Panc1 (cell line): ENCODE measurements around the gene HEATR5A.

Experiments
- POLR2AphosphoS5 ChIP-seq: IDR thresholded peaks from 2 replicates; pipeline ENCODE4 v1.6.1; 2012; ENCODE audit warnings: mild to moderate bottlenecking, low read depth, low read length, moderate library complexity
- SIN3A ChIP-seq: IDR thresholded peaks from 2 replicates; pipeline ENCODE4 v1.6.1; 2012; ENCODE audit warnings: low read depth, mild to moderate bottlenecking, low read length, moderate library complexity, borderline replicate concordance; ENCODE audit not compliant: insufficient read depth
- TCF7L2 ChIP-seq: IDR thresholded peaks from 2 replicates; pipeline ENCODE4 v1.6.1; 2011; ENCODE audit warnings: mild to moderate bottlenecking, low read depth, low read length, inconsistent platforms
- TF ChIP-seq, protein P1 (sequence below): fragments of 450-650 bp; IDR thresholded peaks from 2 replicates; pipeline ENCODE4 v1.5.1; 2017; ENCODE audit warnings: mild to moderate bottlenecking
- TF ChIP-seq, protein P2 (sequence below), 2 experiments: IDR thresholded peaks; 2 replicates each; pipeline ENCODE4 v1.6.1; 2011 to 2012; ENCODE audit warnings: low read depth in 2 of 2, control low read depth in 1 of 2, low read length in 1 of 2, mild to moderate bottlenecking in 1 of 2, moderate library complexity in 1 of 2; ENCODE audit not compliant: insufficient read depth in 1 of 2

DNA sequence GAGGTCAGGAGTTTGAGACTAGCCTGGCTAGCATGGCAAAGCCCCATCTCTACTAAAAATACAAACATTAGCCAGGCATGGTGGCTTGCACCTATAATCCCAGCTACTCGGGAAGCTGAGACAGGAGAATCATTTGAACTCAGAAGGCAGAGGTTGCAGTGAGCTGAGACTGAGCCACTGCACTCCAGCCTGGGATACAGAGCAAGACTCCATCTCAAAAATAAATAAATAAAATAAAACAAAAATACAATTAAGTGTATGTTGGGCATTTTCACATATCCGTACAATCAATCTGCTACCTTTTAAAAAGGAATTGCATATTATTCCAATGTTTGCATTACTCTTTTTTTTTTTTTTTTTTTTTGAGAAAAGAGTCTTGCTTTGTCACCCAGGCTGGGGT is 165.1 kb downstream of the HEATR5A start:
- TF ChIP-seq, protein P1, sequence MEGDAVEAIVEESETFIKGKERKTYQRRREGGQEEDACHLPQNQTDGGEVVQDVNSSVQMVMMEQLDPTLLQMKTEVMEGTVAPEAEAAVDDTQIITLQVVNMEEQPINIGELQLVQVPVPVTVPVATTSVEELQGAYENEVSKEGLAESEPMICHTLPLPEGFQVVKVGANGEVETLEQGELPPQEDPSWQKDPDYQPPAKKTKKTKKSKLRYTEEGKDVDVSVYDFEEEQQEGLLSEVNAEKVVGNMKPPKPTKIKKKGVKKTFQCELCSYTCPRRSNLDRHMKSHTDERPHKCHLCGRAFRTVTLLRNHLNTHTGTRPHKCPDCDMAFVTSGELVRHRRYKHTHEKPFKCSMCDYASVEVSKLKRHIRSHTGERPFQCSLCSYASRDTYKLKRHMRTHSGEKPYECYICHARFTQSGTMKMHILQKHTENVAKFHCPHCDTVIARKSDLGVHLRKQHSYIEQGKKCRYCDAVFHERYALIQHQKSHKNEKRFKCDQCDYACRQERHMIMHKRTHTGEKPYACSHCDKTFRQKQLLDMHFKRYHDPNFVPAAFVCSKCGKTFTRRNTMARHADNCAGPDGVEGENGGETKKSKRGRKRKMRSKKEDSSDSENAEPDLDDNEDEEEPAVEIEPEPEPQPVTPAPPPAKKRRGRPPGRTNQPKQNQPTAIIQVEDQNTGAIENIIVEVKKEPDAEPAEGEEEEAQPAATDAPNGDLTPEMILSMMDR = no peak
- TF ChIP-seq TCF7L2 (no peak), POLR2AphosphoS5 (no peak), SIN3A (no peak)
- TF ChIP-seq, protein P2, sequence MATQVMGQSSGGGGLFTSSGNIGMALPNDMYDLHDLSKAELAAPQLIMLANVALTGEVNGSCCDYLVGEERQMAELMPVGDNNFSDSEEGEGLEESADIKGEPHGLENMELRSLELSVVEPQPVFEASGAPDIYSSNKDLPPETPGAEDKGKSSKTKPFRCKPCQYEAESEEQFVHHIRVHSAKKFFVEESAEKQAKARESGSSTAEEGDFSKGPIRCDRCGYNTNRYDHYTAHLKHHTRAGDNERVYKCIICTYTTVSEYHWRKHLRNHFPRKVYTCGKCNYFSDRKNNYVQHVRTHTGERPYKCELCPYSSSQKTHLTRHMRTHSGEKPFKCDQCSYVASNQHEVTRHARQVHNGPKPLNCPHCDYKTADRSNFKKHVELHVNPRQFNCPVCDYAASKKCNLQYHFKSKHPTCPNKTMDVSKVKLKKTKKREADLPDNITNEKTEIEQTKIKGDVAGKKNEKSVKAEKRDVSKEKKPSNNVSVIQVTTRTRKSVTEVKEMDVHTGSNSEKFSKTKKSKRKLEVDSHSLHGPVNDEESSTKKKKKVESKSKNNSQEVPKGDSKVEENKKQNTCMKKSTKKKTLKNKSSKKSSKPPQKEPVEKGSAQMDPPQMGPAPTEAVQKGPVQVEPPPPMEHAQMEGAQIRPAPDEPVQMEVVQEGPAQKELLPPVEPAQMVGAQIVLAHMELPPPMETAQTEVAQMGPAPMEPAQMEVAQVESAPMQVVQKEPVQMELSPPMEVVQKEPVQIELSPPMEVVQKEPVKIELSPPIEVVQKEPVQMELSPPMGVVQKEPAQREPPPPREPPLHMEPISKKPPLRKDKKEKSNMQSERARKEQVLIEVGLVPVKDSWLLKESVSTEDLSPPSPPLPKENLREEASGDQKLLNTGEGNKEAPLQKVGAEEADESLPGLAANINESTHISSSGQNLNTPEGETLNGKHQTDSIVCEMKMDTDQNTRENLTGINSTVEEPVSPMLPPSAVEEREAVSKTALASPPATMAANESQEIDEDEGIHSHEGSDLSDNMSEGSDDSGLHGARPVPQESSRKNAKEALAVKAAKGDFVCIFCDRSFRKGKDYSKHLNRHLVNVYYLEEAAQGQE (IDR thresholded peaks at IDR 0.05; ENCODE audit: insufficient read depth in 1 of 2, low read depth in 2 of 2, low read length in 1 of 2) = no peak
